WI38 (cell line): Measurements from ENCODE around the gene PLA2G6.

Source experiments
- H3K4me3 ChIP-seq: 2 replicates; pipeline ENCODE4 v1.5.1; 2011; ENCODE audit warnings: low read depth, mild to moderate bottlenecking, control low read depth, low read length
- TF ChIP-seq, protein P1 (sequence below): IDR thresholded peaks from 2 replicates; pipeline ENCODE4 v1.5.1; 2012; ENCODE audit warnings: low read depth, mild to moderate bottlenecking, control low read depth, low read length

Gene PLA2G6

DNA sequence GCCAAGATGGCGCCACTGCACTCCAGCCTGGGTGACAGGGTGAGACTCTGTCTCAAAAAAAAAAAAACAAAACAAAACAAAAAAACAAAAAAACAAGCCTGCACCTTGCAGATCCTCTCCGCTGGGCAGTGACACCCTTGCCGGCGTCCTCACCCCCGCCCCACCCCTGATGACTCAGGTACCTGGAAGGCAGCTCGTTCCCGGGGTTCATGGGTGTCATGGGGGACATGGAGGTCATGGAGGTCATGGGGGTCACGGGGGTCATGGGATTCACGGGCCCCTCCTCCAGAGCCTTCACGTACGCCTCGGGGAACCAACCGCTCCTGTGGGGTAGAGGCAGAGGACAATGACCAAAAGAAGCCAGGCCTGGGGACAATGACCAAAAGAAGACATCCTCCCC is 94.7 kb downstream of the PLA2G6 start:
- TF ChIP-seq, protein P1, sequence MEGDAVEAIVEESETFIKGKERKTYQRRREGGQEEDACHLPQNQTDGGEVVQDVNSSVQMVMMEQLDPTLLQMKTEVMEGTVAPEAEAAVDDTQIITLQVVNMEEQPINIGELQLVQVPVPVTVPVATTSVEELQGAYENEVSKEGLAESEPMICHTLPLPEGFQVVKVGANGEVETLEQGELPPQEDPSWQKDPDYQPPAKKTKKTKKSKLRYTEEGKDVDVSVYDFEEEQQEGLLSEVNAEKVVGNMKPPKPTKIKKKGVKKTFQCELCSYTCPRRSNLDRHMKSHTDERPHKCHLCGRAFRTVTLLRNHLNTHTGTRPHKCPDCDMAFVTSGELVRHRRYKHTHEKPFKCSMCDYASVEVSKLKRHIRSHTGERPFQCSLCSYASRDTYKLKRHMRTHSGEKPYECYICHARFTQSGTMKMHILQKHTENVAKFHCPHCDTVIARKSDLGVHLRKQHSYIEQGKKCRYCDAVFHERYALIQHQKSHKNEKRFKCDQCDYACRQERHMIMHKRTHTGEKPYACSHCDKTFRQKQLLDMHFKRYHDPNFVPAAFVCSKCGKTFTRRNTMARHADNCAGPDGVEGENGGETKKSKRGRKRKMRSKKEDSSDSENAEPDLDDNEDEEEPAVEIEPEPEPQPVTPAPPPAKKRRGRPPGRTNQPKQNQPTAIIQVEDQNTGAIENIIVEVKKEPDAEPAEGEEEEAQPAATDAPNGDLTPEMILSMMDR, result no peak
- H3K4me3 ChIP-seq, result no peak overlapping the region

DNA sequence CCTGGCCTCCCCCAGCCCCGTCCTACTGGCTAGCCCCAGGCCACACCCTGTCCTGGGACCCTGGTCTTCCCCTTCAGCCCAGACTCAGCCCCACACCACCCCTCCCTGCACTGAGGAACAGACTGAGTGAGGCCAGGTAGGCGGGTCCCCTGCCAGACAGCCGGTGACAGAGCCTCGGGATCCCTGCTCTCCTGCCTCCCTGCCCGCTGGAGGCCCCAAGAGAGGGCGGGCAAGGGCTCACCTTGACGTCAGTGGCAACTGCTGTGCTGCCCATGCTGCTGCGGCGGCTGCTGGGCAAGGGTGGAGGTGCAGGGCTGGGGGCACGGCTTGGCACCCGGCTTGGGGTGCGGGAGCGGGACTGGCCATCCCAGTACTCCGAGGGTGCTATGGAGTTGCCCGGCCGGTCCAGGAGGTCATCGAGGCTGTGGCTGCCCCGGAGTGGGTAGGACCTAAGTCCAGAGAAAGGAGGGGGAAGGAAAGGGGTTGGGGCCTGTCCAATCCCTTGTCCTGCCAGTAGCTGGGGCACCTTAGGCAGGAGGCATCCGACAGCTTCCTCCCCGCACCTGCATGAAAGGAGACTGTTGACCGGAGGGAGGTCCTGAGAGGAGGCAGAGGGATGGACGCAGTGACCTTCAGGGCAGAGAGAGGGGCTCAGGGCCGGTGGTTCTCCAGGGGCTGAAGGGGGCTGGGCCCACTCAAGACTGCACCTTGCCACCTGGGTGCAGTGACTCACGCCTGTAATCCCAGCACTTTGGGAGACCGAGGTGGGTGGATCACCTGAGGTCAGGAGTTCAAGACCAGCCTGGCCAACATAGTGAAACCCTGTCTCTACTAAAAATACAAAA is 95.4 kb downstream of the PLA2G6 start:
- no peak overlapping the region for H3K4me3 ChIP-seq
- TF ChIP-seq, protein P1, result no peak

DNA sequence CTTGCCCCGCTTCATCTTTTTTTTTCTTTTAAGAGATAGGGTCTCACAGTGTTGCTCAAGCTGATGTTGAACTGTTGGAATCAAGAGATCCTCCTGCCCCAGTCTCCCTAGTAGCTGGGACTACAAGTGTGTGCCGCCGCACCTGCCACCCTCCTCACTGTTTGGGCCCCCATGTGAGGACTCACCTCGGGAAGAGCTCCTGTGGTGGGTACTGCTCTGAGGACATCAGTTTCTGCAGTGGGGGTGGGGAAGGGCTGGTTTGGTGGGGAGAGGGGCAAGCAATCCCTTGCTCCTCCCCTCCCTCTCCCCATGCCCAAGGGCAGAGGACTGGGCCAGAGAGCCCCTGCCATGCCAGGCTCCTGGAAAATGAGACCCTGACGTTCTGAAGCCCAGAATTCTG is 96.1 kb downstream of the PLA2G6 start:
- H3K4me3 ChIP-seq, result no peak overlapping the region
- TF ChIP-seq, protein P1, result no peak

DNA sequence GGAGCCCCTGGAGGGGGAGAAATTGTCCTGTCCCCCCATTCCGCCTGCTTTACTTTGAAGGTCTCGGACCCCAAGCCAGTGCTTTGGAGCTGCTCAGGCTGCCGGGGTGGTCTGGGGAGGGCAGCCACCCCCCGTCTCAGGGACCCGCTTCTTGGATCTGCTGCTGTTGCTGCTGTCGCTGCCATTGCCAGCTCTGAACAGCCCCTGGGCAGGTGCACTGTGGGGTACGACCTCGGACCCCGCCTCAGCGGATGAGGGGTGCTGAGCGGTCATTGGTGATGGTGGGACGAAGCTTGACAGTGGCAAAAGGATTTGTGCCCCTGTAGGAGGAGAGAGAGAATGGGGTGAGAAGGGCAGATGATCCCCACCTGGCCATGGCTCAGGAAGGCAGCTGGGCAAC is 96.6 kb downstream of the PLA2G6 start:
- TF ChIP-seq, protein P1, result no peak
- no peak overlapping the region for H3K4me3 ChIP-seq

DNA sequence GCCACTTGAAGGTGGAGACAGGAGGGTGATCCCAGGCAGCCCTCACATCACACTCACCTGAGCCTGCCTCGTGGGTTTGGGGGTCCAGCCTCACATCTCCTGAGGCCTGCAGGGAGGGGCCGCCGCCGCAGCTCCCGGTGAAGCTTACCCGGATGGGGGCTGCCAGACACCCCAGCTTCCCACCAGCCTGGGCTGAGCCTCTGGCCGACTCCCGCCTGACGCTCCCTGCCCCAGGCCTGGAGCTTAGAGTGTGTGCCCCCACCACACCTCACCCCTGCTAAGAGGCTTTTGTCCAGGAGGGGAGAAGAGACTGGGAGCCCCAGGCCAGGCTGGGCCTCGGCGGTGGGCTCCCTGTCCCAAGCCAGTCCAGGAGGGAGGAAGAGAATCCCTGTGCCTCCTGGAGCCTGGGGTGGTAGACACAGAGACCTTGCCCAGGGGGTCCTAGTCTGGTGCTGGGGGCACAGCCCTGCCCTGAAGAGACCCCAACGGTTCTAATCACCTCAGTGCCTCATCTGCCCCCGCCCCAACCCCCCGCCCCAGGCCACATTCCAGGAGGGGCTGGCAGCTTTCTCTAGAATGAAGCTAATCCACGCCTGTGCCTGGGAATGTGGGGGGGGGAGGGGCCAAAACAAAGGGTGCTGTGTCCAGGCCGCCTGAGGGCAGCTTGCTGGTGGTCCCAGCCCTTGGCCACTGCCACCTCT is 97.5 kb downstream of the PLA2G6 start, which contains the start of gene SLC16A8:
Gene SLC16A8, minus strand, starts transcription at position 254 of the 701 bp plus-strand sequence. CDS start 1,311 bp downstream, outside the sequence.
- TF ChIP-seq, protein P1, result no peak
- H3K4me3 ChIP-seq, result no peak within 1 kb of the TSS

DNA sequence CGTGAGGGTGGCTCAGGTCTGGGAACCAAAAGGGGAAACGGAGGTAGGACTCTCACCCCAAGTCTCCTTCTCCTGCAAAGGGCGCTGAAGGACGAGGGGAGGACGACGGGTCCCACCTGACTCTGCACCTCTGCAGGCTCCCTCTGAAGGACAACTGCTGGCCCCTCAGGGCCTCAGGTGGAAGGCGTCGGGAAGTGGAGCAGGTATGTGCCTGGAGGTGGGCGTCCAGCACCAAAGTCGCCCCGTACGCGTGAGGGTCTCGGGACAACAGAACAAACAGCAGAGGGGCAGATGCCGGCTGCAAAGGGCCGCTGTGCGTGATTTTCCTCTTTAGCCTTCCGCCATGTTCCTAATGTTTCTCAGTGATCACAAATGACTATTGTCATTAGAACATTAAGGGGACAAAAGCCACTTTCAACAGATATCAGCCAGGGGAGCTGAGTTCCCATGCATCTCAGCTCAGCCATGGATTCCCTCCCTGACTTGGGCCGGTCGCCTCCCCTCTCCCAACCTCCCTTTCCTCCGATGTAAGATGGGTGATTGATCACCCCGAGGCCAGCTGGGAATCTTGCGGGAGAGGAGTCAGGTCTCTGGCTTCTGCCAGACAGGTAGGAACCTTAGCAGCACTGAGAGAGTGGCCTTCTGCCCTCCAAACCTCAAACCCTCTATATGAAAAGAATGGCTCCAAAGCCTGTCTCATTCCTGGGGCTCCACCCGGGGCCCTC is 98.5 kb downstream of the PLA2G6 start:
- H3K4me3 ChIP-seq, result no peak overlapping the region
- TF ChIP-seq, protein P1, result no peak
